Erythroblast (primary cell): Measurements from ENCODE around the gene KPNB1.

Experiments used
- GATA1 ChIP-seq: IDR thresholded peaks from 2 replicates; pipeline ENCODE4 v1.6.1; 2011; ENCODE audit warnings: low read depth, mild to moderate bottlenecking, control low read depth, low read length, moderate library complexity
- POLR2A ChIP-seq: IDR thresholded peaks from 2 replicates; pipeline ENCODE4 v1.6.1; 2011; ENCODE audit warnings: mild to moderate bottlenecking, low read length

- TF ChIP-seq POLR2A (no peak), GATA1 (no peak)
These were observed 14.0 kb upstream of the KPNB1 start for GRCh38 chr17:47635734-47636133.
